ENCODE measurements around the gene LNX1.

DNA sequence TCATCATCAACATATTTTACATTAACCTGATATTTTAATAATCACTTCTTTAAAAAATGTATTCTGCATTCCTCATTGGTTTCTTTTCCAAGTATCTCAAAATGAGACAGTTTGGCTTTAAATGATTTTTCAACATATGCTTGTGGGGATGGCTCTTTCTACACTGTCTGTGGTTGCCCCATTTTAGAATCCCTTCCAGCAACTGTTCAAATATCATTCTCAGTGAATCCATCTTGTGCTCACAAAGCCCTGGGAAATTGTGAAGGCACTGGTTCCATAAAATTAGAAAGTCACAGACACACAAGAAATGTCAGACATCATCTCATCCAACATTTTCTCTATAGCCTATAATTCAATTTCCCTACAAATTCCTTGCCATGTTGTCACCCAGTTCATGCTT, 103.5 kb downstream of the LNX1 start:
- TF ChIP-seq POLR2A (IDR thresholded peaks at IDR 0.05), result no peak
- TF ChIP-seq, protein P1, sequence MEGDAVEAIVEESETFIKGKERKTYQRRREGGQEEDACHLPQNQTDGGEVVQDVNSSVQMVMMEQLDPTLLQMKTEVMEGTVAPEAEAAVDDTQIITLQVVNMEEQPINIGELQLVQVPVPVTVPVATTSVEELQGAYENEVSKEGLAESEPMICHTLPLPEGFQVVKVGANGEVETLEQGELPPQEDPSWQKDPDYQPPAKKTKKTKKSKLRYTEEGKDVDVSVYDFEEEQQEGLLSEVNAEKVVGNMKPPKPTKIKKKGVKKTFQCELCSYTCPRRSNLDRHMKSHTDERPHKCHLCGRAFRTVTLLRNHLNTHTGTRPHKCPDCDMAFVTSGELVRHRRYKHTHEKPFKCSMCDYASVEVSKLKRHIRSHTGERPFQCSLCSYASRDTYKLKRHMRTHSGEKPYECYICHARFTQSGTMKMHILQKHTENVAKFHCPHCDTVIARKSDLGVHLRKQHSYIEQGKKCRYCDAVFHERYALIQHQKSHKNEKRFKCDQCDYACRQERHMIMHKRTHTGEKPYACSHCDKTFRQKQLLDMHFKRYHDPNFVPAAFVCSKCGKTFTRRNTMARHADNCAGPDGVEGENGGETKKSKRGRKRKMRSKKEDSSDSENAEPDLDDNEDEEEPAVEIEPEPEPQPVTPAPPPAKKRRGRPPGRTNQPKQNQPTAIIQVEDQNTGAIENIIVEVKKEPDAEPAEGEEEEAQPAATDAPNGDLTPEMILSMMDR (IDR thresholded peaks at IDR 0.05), result no peak
